Upper lobe of left lung (tissue), 6 donors: Measurements from ENCODE around the gene DNAAF5. TPM values are rescaled to one million over a fixed set of nuclear protein-coding genes. Genes with fewer than 3 reads are reported as not detected.

Experiments used
- ATAC-seq, 2 donors: fragments of 200-7000 bp; cut with Tn5 transposase; one replicate each; pipeline ENCODE4 v1.9.1; 2022; ENCODE audit warnings: mild to moderate bottlenecking in 2 of 2, moderate library complexity in 2 of 2; ENCODE audit not compliant: low FRiP score in 2 of 2
- DNase-seq, 2 donors: peaks; one replicate each; pipeline ENCODE4 v3.0.0-alpha.2; 2019 to 2020
- H3K27ac ChIP-seq, 4 donors: fragments of 200-600 bp; sonication (generic); one replicate each; pipeline ENCODE4 v1.5.1; 2016 to 2019
- H3K27me3 ChIP-seq, 4 donors: fragments of 200-600 bp; sonication (generic); one replicate each; pipeline ENCODE4 v1.5.1; 2017 to 2019
- H3K36me3 ChIP-seq, 4 donors: fragments of 200-600 bp; sonication (generic); one replicate each; pipeline ENCODE4 v1.5.1; 2016 to 2019
- H3K4me1 ChIP-seq, 4 donors: fragments of 200-600 bp; sonication (generic); one replicate each; pipeline ENCODE4 v1.5.1; 2018 to 2019
- H3K4me3 ChIP-seq, 4 donors: fragments of 200-600 bp; sonication (generic); one replicate each; pipeline ENCODE4 v1.5.1; 2017 to 2019; ENCODE audit warnings: mild to moderate bottlenecking in 2 of 4, moderate library complexity in 1 of 4
- H3K9me3 ChIP-seq, 4 donors: fragments of 200-600 bp; sonication (generic); one replicate each; pipeline ENCODE4 v1.5.1; 2018 to 2019
- CTCF ChIP-seq, 6 experiments: fragments of 450-650 bp in 4 of 6; fragments of 200-600 bp in 2 of 6; sonication (generic) in 2 of 6; IDR thresholded peaks; one replicate each; pipeline ENCODE4 v1.5.1; 2016 to 2019; ENCODE audit warnings: antibody characterized with exemption in 6 of 6
- EP300 ChIP-seq, 4 donors: sonication (generic); formaldehyde crosslinking; IDR thresholded peaks; one replicate each; pipeline ENCODE4 v1.5.1; 2017; ENCODE audit warnings: antibody characterized with exemption in 4 of 4, control low read depth in 2 of 4
- POLR2A ChIP-seq, 4 donors: fragments of 450-650 bp; IDR thresholded peaks; one replicate each; pipeline ENCODE4 v1.5.1; 2016 to 2017; ENCODE audit warnings: antibody characterized with exemption in 4 of 4, mild to moderate bottlenecking in 2 of 4
- POLR2AphosphoS5 ChIP-seq, 2 donors: sonication (generic); formaldehyde crosslinking; IDR thresholded peaks; one replicate each; pipeline ENCODE4 v1.5.1; 2017; ENCODE audit warnings: antibody characterized with exemption in 2 of 2
- WGBS, 2 donors: methylation state at CpG; one replicate each; pipeline ENCODE4 v1.1.5; 2017 to 2018; 5-methylcytosine and 5-hydroxymethylcytosine counted together
- total RNA-seq, 6 donors: library from RNA; depleted of rRNA in 4 of 6; stranded (reverse); fragments of >200 nt in 4 of 6; gene quantifications; one replicate each; pipeline versions ENCODE4 v1.1.0 to v1.2.1, GENCODE V29; 2016 to 2021
- donor health status: DM: no; HTN: no; CAD: no; lungs with moderate emphysema.
- donor health status: DM: no; HTN: yes; CAD: no; lungs with severe emphysema.

The DNAAF5 gene
- total RNA-seq, 6 donors from 2014 or later: 18.2 to 35.6 (median 26.4) TPM

- DNase-seq: peak in 1 of 2 donors; percentile 85
- H3K27me3 ChIP-seq: no peaks in the 10 kb centered on the region
- H3K4me3 ChIP-seq: no peak overlapping the region
- peaks cover 13 to 18% (median 17%) of the 10 kb centered on the region in 4 donors for H3K4me1 ChIP-seq
- WGBS, 2 donors: 90 to 91% methylated on average over 22 to 32 of the region's 36 CpGs
- no peak overlapping the region for H3K27ac ChIP-seq
- peaks cover 7 to 61% (median 34%) of the 10 kb centered on the region in 4 donors for H3K36me3 ChIP-seq
- TF ChIP-seq POLR2A (IDR thresholded peaks at IDR 0.05) (no peak), CTCF (IDR thresholded peaks at IDR 0.05) (no peak), POLR2AphosphoS5 (IDR thresholded peaks at IDR 0.05) (no peak), EP300 (IDR thresholded peaks at IDR 0.05) (no peak)
- no peaks in the 10 kb centered on the region for H3K9me3 ChIP-seq
- peak; percentile 40 to 77 for ATAC-seq
Measured at GRCh38 chr7:768881-769504, 42.5 kb downstream of the DNAAF5 start.

GRCh38 chr7:770336-770735 is 43.8 kb downstream of the DNAAF5 start:
- Histone ChIP-seq H3K27ac (peak overlapping the region; percentile 31 to 82 (median 69)), H3K36me3 (peaks cover 0 to 58% (median 24%) of the 10 kb centered on the region in 4 donors), H3K4me3 (no peak overlapping the region), H3K27me3 (no peaks in the 10 kb centered on the region), H3K4me1 (peaks cover 13 to 18% (median 17%) of the 10 kb centered on the region in 4 donors), H3K9me3 (no peaks in the 10 kb centered on the region)
- DNase-seq: no peak
- TF ChIP-seq POLR2AphosphoS5 (IDR thresholded peaks at IDR 0.05): no peak
- TF ChIP-seq CTCF (IDR thresholded peaks at IDR 0.05): no peak
- no peak for TF ChIP-seq POLR2A (IDR thresholded peaks at IDR 0.05)
- TF ChIP-seq EP300 (IDR thresholded peaks at IDR 0.05): no peak
- no peak for ATAC-seq
- WGBS, 2 donors: 91 to 97% methylated on average over 11 to 14 of the region's 14 CpGs

GRCh38 chr7:770741-771166 is 44.3 kb downstream of the DNAAF5 start:
- no peak overlapping the region for H3K4me3 ChIP-seq
- H3K27me3 ChIP-seq: no peaks in the 10 kb centered on the region
- ATAC-seq (no peak), DNase-seq (no peak)
- H3K36me3 ChIP-seq: peaks cover 0 to 59% (median 24%) of the 10 kb centered on the region in 4 donors
- H3K9me3 ChIP-seq: no peaks in the 10 kb centered on the region
- no peak for TF ChIP-seq POLR2A (IDR thresholded peaks at IDR 0.05)
- no peak for TF ChIP-seq POLR2AphosphoS5 (IDR thresholded peaks at IDR 0.05)
- TF ChIP-seq EP300 (IDR thresholded peaks at IDR 0.05): no peak
- TF ChIP-seq CTCF (IDR thresholded peaks at IDR 0.05): no peak
- H3K4me1 ChIP-seq: peaks cover 13 to 18% (median 17%) of the 10 kb centered on the region in 4 donors
- peak overlapping the region; percentile 38 to 82 (median 69) for H3K27ac ChIP-seq
- 50 to 62% methylated on average over 3 to 5 of the region's 7 CpGs for WGBS, 2 donors

- peaks cover 13 to 18% (median 17%) of the 10 kb centered on the region in 4 donors for H3K4me1 ChIP-seq
- TF ChIP-seq POLR2AphosphoS5 (IDR thresholded peaks at IDR 0.05) (peak in 1 of 2 donors; percentile 50), POLR2A (IDR thresholded peaks at IDR 0.05) (no peak)
- peaks cover 0 to 58% (median 27%) of the 10 kb centered on the region in 4 donors for H3K36me3 ChIP-seq
- peak overlapping the region; percentile 38 to 82 (median 69) for H3K27ac ChIP-seq
- no peaks in the 10 kb centered on the region for H3K9me3 ChIP-seq
- WGBS, 2 donors: 32 to 48% methylated on average over 24 of the region's 24 CpGs
- peak; percentile 43 to 88 for DNase-seq
- no peaks in the 10 kb centered on the region for H3K27me3 ChIP-seq
- no peak overlapping the region for H3K4me3 ChIP-seq
- peak; percentile 39 to 44 for ATAC-seq
Measured at GRCh38 chr7:771234-772004, 44.9 kb downstream of the DNAAF5 start.

- TF ChIP-seq EP300 (IDR thresholded peaks at IDR 0.05) (no peak), POLR2AphosphoS5 (IDR thresholded peaks at IDR 0.05) (no peak), POLR2A (IDR thresholded peaks at IDR 0.05) (no peak), CTCF (IDR thresholded peaks at IDR 0.05) (no peak)
- H3K27ac ChIP-seq: peak overlapping the region in 2 of 4 donors; percentile 71 to 82
- WGBS, 2 donors: 91 to 92% methylated on average over 11 of the region's 11 CpGs
Measured at GRCh38 chr7:772005-772294, 45.5 kb downstream of the DNAAF5 start.

More at GRCh38 chr7:772005-772294, 45.5 kb downstream of the DNAAF5 start:
- ATAC-seq (no peak), DNase-seq (no peak)
- H3K4me3 ChIP-seq: no peak overlapping the region
- H3K4me1 ChIP-seq: peaks cover 13 to 18% (median 17%) of the 10 kb centered on the region in 4 donors
- H3K9me3 ChIP-seq: no peaks in the 10 kb centered on the region
- H3K36me3 ChIP-seq: peaks cover 0 to 58% (median 30%) of the 10 kb centered on the region in 4 donors
- H3K27me3 ChIP-seq: no peaks in the 10 kb centered on the region
